Kidney (tissue), 14 donors: ENCODE results near the gene TGM6. TPM values are rescaled to one million over a fixed set of nuclear protein-coding genes. Genes with fewer than 3 reads are reported as not detected.

Experiments
- DNase-seq, 5 donors: peaks; one replicate each; pipeline ENCODE4 v3.0.0-alpha.2; 2013 to 2020
- FAIRE-seq: peaks from 2 replicates; lab custom pipeline; 2012; peaks lifted over from hg19 to GRCh38; lab: Jason Lieb, UNC
- H3K27ac ChIP-seq, 2 donors: one replicate each; pipeline ENCODE4 v1.7.0; 2013; ENCODE audit warnings: low read depth in 2 of 2, low read length in 2 of 2, inconsistent platforms in 1 of 2
- H3K27me3 ChIP-seq: one replicate; pipeline ENCODE4 v1.7.1; 2013; ENCODE audit warnings: low read length, inconsistent platforms; ENCODE audit not compliant: control insufficient read depth, insufficient read depth
- H3K36me3 ChIP-seq, 3 donors: one replicate each; pipeline versions ENCODE4 v1.7.0 to v1.7.1; 2013; ENCODE audit warnings: low read length in 3 of 3, control low read depth in 1 of 3, inconsistent platforms in 1 of 3; ENCODE audit not compliant: insufficient read depth in 3 of 3, control insufficient read depth in 2 of 3
- H3K4me1 ChIP-seq, 3 donors: one replicate each; pipeline versions ENCODE4 v1.7.0 to v1.7.1; 2013; ENCODE audit warnings: low read length in 3 of 3, inconsistent platforms in 1 of 3, low read depth in 1 of 3; ENCODE audit not compliant: control insufficient read depth in 2 of 3, insufficient read depth in 2 of 3
- H3K4me3 ChIP-seq, 3 donors: one replicate each; pipeline versions ENCODE4 v1.7.0 to v1.8.1; 2013; ENCODE audit warnings: low read length in 3 of 3, control low read depth in 1 of 3, inconsistent platforms in 1 of 3
- H3K9ac ChIP-seq, 3 donors: one replicate each; pipeline versions ENCODE4 v1.7.0 to v1.7.1; 2013; ENCODE audit warnings: low read length in 3 of 3, control low read depth in 1 of 3, inconsistent platforms in 1 of 3
- H3K9me3 ChIP-seq, 3 donors: one replicate each; pipeline versions ENCODE4 v1.7.0 to v1.7.1; 2013; ENCODE audit warnings: low read length in 3 of 3, control low read depth in 1 of 3, inconsistent platforms in 1 of 3; ENCODE audit not compliant: control insufficient read depth in 2 of 3, insufficient read depth in 1 of 3
- intact Hi-C: fragments of 100-400 bp; cut with DNase I; formaldehyde crosslinking; loops from one replicate; pipeline ENCODE4 v1.11.1; 2022
- polyA plus RNA-seq: library from polyadenylated mRNA; stranded (reverse); fragments of 350-450 nt; fragmentation: Illumina TruSeq; extraction: RNeasy Lipid Tissue Mini Kit (QIAGEN cat#74804); gene quantifications from one replicate; pipeline ENCODE4 v1.2.3, GENCODE V29; 2014; ENCODE audit warnings: low read depth, low replicate concordance; ENCODE audit not compliant: insufficient read depth
- total RNA-seq: library from RNA; stranded (reverse); fragmentation: NEBNext Ultra II Directional; extraction: Animal tissue kit (Norgen Biotek cat#: 25700); gene quantifications from one replicate; pipeline ENCODE4 v1.2.1, GENCODE V29; 2021
- TF ChIP-seq, protein P1 (sequence below): IDR thresholded peaks from 3 replicates; pipeline ENCODE4 v1.5.1; 2012; ENCODE audit warnings: mild to moderate bottlenecking, moderate library complexity, borderline replicate concordance; ENCODE audit not compliant: insufficient read depth; ENCODE audit errors: extremely low read depth
- donor health status: control.
- donor health status: control.
- donor health status: control.
- donor health status: control.
- donor health status: control.
- donor health status: DM: yes; HTN: yes; CAD: no.
- donor health status: Normal renal cell carcinoma (clear cell type).

The TGM6 gene
- total and polyA plus RNA-seq, 2 donors from 2014 or later = not detected

DNA sequence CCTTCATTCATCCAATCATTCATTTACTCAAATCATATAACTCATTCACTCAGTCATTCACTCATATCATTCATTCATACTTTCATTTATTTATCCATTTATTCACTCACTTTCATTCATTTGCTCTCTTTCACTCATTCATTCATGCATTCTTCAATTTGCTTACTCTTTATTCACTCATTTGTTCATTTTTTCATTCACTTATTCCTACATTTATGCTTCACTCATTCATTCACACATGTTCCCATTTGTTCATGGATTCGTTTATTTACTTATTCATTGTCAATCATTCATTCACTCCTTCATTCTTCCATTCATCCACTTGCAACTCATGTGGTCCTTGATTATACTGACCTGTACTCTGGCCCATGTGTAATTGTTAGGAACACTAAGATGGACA, 50.5 kb downstream of the TGM6 start:
- DNase-seq (no peak), FAIRE-seq (no peak)
- Histone ChIP-seq H3K27ac (no peak overlapping the region), H3K27me3 (no peaks in the 10 kb centered on the region), H3K9ac (no peak overlapping the region), H3K9me3 (no peaks in the 10 kb centered on the region), H3K4me1 (no peaks in the 10 kb centered on the region), H3K36me3 (no peaks in the 10 kb centered on the region), H3K4me3 (no peak overlapping the region)
- intact Hi-C loops = no loop called here
- TF ChIP-seq, protein P1, sequence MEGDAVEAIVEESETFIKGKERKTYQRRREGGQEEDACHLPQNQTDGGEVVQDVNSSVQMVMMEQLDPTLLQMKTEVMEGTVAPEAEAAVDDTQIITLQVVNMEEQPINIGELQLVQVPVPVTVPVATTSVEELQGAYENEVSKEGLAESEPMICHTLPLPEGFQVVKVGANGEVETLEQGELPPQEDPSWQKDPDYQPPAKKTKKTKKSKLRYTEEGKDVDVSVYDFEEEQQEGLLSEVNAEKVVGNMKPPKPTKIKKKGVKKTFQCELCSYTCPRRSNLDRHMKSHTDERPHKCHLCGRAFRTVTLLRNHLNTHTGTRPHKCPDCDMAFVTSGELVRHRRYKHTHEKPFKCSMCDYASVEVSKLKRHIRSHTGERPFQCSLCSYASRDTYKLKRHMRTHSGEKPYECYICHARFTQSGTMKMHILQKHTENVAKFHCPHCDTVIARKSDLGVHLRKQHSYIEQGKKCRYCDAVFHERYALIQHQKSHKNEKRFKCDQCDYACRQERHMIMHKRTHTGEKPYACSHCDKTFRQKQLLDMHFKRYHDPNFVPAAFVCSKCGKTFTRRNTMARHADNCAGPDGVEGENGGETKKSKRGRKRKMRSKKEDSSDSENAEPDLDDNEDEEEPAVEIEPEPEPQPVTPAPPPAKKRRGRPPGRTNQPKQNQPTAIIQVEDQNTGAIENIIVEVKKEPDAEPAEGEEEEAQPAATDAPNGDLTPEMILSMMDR = no peak

DNA sequence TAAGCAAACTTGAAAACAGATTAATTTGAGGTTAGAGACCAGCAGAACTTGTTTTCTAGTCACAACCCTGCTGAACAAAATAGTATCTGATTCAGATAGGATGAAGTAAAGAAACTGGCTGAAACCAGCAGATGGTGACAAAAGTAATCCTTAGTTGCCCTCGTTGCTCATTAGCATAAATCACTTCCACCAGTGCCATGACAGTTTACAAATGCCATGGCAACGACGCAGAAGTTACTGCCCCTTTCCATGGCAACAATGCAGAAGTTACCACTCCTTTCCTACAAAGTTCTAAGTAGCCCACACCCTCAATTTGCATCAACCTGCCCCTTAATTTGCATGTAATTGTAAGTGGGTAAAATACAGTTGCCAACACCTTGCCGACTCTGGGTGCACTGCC, 66.1 kb downstream of the TGM6 start:
- no peak for DNase-seq
- H3K27me3 ChIP-seq = no peaks in the 10 kb centered on the region
- FAIRE-seq = no peak
- H3K36me3 ChIP-seq = no peaks in the 10 kb centered on the region
- peaks cover 0 to 3% (median 0%) of the 10 kb centered on the region in 3 donors for H3K9me3 ChIP-seq
- intact Hi-C loops = no loop called here
- no peak overlapping the region for H3K27ac ChIP-seq
- no peak overlapping the region for H3K4me3 ChIP-seq
- H3K9ac ChIP-seq = no peak overlapping the region
- TF ChIP-seq, protein P1 = no peak
- H3K4me1 ChIP-seq = no peaks in the 10 kb centered on the region

DNA sequence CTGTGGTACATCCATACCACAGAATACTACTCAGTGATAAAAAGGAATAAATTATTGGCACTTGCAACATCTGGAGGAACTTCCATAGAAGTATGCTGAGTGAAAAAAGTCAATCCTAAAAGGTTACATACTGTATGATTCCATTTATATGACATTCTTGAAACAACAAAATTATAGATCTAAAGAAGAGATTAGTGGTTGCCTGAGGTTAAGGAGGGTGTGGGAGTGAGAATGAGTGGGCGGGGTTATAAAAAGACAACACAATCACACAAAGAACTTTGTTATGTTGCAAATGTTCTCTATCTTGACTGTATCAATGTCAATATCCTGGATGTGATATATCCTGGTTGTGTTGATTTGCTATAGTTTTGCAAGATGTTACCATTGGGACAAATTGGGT, 68.7 kb downstream of the TGM6 start:
- TF ChIP-seq, protein P1 = no peak
- FAIRE-seq = no peak
- intact Hi-C loops = no loop called here

DNA sequence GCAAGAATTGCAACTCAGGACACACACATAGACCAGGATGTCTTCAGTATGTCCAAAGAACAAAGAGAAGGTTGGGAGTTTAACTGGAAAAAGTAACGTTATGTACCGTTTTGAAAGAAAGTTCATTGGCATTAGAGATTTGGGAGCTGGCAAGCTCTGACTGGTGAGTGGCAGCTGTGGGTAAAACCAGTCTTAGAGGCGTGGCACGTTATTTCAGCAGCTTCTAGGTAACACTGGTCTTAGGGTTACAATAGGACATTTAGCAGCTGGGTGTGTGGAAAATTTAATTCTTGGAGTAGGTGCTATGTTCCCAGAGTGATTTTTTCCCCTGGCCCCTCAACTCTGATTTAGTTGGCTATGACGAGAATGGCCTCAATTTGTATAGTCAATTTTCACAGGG, 70.7 kb downstream of the TGM6 start:
- intact Hi-C loops = loop anchor here (5.0 kb wide), 1 partner anchor 244 kb away; no protein-coding TSS in a partner anchor
- no peak for DNase-seq
- Histone ChIP-seq H3K36me3 (no peaks in the 10 kb centered on the region), H3K9ac (no peak overlapping the region), H3K4me1 (no peaks in the 10 kb centered on the region), H3K4me3 (no peak overlapping the region), H3K27ac (no peak overlapping the region), H3K9me3 (peaks cover 0 to 3% (median 0%) of the 10 kb centered on the region in 3 donors), H3K27me3 (no peaks in the 10 kb centered on the region)
- TF ChIP-seq, protein P1 = no peak
- no peak for FAIRE-seq

More for the DNA sequence above, 68.7 kb downstream of the TGM6 start:
- Histone ChIP-seq H3K27ac (no peak overlapping the region), H3K9ac (no peak overlapping the region), H3K27me3 (no peaks in the 10 kb centered on the region), H3K4me3 (no peak overlapping the region), H3K4me1 (no peaks in the 10 kb centered on the region), H3K36me3 (no peaks in the 10 kb centered on the region), H3K9me3 (peaks cover 0 to 3% (median 0%) of the 10 kb centered on the region in 3 donors)
- no peak for DNase-seq
